Tibial nerve (tissue), 4 donors: ENCODE measurements around the gene PSRC1.

Source experiments
- EP300 ChIP-seq, 2 donors: sonication (generic); formaldehyde crosslinking; IDR thresholded peaks; one replicate each; pipeline ENCODE4 v1.6.1; 2017; ENCODE audit warnings: antibody characterized with exemption in 2 of 2, mild to moderate bottlenecking in 1 of 2
- POLR2A ChIP-seq, 2 donors: fragments of 450-650 bp; IDR thresholded peaks; one replicate each; pipeline ENCODE4 v1.6.1; 2017; ENCODE audit warnings: antibody characterized with exemption in 2 of 2, mild to moderate bottlenecking in 2 of 2, moderate library complexity in 2 of 2
- TF ChIP-seq, protein P1 (sequence below), 5 experiments: fragments of 200-600 bp in 3 of 5; fragments of 450-650 bp in 2 of 5; sonication (generic) in 3 of 5; IDR thresholded peaks; one replicate each; pipeline ENCODE4 v1.5.1; 2016 to 2019; ENCODE audit warnings: antibody characterized with exemption in 5 of 5, mild to moderate bottlenecking in 3 of 5, moderate library complexity in 2 of 5

DNA sequence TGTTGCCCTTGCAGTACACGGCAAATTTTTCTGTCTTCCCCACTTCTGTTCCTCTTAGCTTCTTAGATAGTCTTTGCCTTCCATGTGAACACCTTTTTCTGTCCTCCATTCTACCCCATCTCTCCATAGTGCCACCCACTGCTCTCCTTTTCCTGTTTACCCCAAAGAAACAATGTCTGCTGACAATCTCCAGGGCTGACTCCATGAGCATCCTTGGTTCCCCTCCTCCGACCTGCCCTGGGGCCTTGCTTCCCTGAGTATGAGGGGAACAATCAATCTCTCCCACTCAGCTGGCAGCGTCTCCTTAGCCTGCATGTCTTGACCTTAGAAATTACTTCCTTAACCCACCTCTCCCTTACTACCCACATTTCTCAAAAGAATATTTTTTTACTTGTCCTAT lies 36.2 kb upstream of the PSRC1 start:
- TF ChIP-seq, protein P1, sequence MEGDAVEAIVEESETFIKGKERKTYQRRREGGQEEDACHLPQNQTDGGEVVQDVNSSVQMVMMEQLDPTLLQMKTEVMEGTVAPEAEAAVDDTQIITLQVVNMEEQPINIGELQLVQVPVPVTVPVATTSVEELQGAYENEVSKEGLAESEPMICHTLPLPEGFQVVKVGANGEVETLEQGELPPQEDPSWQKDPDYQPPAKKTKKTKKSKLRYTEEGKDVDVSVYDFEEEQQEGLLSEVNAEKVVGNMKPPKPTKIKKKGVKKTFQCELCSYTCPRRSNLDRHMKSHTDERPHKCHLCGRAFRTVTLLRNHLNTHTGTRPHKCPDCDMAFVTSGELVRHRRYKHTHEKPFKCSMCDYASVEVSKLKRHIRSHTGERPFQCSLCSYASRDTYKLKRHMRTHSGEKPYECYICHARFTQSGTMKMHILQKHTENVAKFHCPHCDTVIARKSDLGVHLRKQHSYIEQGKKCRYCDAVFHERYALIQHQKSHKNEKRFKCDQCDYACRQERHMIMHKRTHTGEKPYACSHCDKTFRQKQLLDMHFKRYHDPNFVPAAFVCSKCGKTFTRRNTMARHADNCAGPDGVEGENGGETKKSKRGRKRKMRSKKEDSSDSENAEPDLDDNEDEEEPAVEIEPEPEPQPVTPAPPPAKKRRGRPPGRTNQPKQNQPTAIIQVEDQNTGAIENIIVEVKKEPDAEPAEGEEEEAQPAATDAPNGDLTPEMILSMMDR (IDR thresholded peaks at IDR 0.05): no peak
- TF ChIP-seq POLR2A (IDR thresholded peaks at IDR 0.05) (no peak), EP300 (IDR thresholded peaks at IDR 0.05) (no peak)
